Measurements from ENCODE around the gene PVALEF.

The PVALEF gene

DNA sequence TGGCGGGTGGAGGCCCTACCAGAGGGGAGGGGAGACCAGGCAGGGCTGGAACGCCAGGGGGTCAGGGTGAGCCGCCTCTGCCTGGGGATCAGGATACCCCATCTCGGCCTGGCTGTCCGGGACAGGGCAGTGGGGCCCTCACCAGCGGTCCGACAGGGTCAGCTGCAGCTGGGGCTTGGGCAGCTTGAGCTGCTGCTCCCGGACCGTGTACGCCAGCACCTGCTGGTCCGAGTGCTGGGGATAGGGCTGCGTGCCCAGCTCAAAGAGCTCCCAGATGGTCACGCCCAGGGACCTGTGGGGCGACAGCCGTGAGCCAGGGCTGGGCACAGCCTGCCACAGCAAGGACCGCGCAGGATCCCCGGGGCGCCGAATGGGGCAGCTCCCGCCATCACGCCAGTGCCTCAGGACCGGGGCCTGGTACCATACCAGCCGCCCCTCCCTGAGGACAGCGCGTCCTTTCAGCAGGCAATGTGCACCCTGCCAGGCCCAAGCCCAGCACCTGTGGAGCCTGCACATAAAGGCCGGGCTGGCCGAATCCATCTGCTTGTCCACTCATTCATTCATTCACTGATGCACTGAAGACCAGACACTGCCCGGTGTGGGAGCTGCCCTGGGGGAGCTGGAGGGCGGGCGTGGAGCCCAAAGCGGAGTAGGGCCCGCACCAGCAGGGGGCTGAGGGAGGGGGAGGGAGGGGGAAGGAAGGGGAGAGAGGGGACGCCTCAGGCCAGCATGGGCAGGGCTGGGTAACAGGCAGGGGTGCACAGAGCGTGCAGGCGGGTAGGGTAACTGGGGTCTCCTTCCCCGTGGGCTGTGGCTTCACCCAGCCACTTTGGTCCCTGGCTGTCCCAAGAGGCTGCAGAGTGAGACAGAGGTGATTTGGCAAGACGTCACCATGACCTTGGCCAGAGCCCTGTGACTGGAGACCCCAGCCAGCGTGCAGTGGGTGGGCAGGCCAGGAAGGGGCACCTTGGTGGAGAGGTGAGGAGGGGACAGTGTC is 42.0 kb upstream of the PVALEF start:
- Histone ChIP-seq H2AK5ac (ENCODE audit: low read depth, low read length) (peak overlapping the region; percentile 95), H2BK5ac (ENCODE audit: low read length) (no peak overlapping the region), H3K79me1 (ENCODE audit: low read depth, low read length) (peaks cover 5% of the 10 kb centered on the region), H3K4ac (ENCODE audit: low read length) (no peak overlapping the region), H4K91ac (ENCODE audit: low read depth, low read length, poor library complexity) (no peak overlapping the region), H3K9ac (ENCODE audit: low read depth, low read length, poor library complexity) (peak overlapping the region; percentile 70), H3K9me3 (replicated peaks in 1 of 2; ENCODE audit: control insufficient read depth in 2 of 2, insufficient read depth in 1 of 2, low read depth in 1 of 2, low read length in 2 of 2) (no peaks in the 10 kb centered on the region), H3K14ac (ENCODE audit: low read length) (peak overlapping the region; percentile 82), H2BK120ac (ENCODE audit: low read depth, low read length) (no peak overlapping the region), H3K4me2 (ENCODE audit: insufficient read depth, low read length, poor library complexity, severe bottlenecking) (no peak overlapping the region), H3K18ac (ENCODE audit: low read length) (peak overlapping the region; percentile 17), H4K8ac (ENCODE audit: low read depth, low read length) (no peak overlapping the region), H3K36me3 (replicated peaks in 1 of 2; ENCODE audit: control insufficient read depth in 2 of 2, insufficient read depth in 2 of 2, low read length in 2 of 2) (no peaks in the 10 kb centered on the region), H3K4me3 (ENCODE audit: low read length in 2 of 2) (no peak overlapping the region), H3K27me3 (ENCODE audit: control insufficient read depth in 3 of 3, insufficient read depth in 3 of 3, low read depth in 1 of 3, low read length in 3 of 3) (peaks cover 0 to 25% (median 0%) of the 10 kb centered on the region in 3 experiments), H2BK15ac (ENCODE audit: low read length) (peak overlapping the region; percentile 26), H2BK12ac (ENCODE audit: low read length) (no peak overlapping the region), H3K4me1 (ENCODE audit: control insufficient read depth in 2 of 2, insufficient read depth in 1 of 2, low read depth in 1 of 2, low read length in 2 of 2) (peaks cover 7 to 8% of the 10 kb centered on the region in 2 donors), H3K27ac (replicated peaks; ENCODE audit: low read length) (no peak overlapping the region), H3K23ac (ENCODE audit: low read depth, low read length, poor library complexity) (peak overlapping the region; percentile 65), H2AFZ (ENCODE audit: low read length) (no peak overlapping the region)
- no CpG with 5 or more reads among the region's 39 CpGs for WGBS, 2 donors (ENCODE audit: extremely low coverage in 2 of 2, insufficient read length in 2 of 2, insufficient replicate concordance in 1 of 2)
- DNase-seq (ENCODE audit: low spot score), result no peak

DNA sequence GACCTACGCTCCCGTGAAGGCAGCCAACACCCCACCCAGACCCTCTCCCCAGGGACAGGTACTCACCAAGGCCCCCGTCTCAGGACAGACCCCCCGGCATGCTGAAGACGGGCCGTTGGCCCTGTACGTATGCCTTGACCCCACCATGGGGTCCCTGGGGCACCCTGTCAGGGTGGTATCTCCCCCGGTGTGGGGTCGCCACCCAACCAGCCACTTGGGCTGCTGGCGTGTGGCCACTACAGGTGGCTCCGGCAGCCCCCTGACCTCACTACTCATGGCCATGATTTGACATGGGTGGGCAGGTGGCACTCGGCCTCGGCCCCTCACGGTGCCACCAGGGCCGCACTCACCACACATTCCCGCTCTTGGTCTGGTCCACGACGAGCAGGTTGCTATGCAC is 40.9 kb upstream of the PVALEF start:
- no peaks in the 10 kb centered on the region for H3K9me3 ChIP-seq (replicated peaks in 1 of 2; ENCODE audit: control insufficient read depth in 2 of 2, insufficient read depth in 1 of 2, low read depth in 1 of 2, low read length in 2 of 2)
- H3K9ac ChIP-seq (ENCODE audit: low read depth, low read length, poor library complexity), result no peak overlapping the region
- peaks cover 4 to 11% of the 10 kb centered on the region in 2 donors for H3K4me1 ChIP-seq (ENCODE audit: control insufficient read depth in 2 of 2, insufficient read depth in 1 of 2, low read depth in 1 of 2, low read length in 2 of 2)
- WGBS, 2 donors (ENCODE audit: extremely low coverage in 2 of 2, insufficient read length in 2 of 2, insufficient replicate concordance in 1 of 2), result no CpG with 5 or more reads among the region's 18 CpGs
- no peak overlapping the region for H3K4me3 ChIP-seq (ENCODE audit: low read length in 2 of 2)
- no peak overlapping the region for H2AK5ac ChIP-seq (ENCODE audit: low read depth, low read length)
- H4K8ac ChIP-seq (ENCODE audit: low read depth, low read length), result no peak overlapping the region
- H2BK5ac ChIP-seq (ENCODE audit: low read length), result no peak overlapping the region
- H3K27me3 ChIP-seq (ENCODE audit: control insufficient read depth in 3 of 3, insufficient read depth in 3 of 3, low read depth in 1 of 3, low read length in 3 of 3), result peaks cover 0 to 23% (median 0%) of the 10 kb centered on the region in 3 experiments
- no peak overlapping the region for H2BK120ac ChIP-seq (ENCODE audit: low read depth, low read length)
- H3K18ac ChIP-seq (ENCODE audit: low read length), result no peak overlapping the region
- H3K27ac ChIP-seq (replicated peaks; ENCODE audit: low read length), result no peak overlapping the region
- peaks cover 5% of the 10 kb centered on the region for H3K79me1 ChIP-seq (ENCODE audit: low read depth, low read length)
- no peak overlapping the region for H4K91ac ChIP-seq (ENCODE audit: low read depth, low read length, poor library complexity)
- no peak overlapping the region for H2BK15ac ChIP-seq (ENCODE audit: low read length)
- no peak overlapping the region for H3K4me2 ChIP-seq (ENCODE audit: insufficient read depth, low read length, poor library complexity, severe bottlenecking)
- H3K4ac ChIP-seq (ENCODE audit: low read length), result no peak overlapping the region
- no peaks in the 10 kb centered on the region for H3K36me3 ChIP-seq (replicated peaks in 1 of 2; ENCODE audit: control insufficient read depth in 2 of 2, insufficient read depth in 2 of 2, low read length in 2 of 2)
- no peak for DNase-seq (ENCODE audit: low spot score)
- H3K23ac ChIP-seq (ENCODE audit: low read depth, low read length, poor library complexity), result peak overlapping the region; percentile 73
- no peak overlapping the region for H2BK12ac ChIP-seq (ENCODE audit: low read length)
- no peak overlapping the region for H2AFZ ChIP-seq (ENCODE audit: low read length)
- no peak overlapping the region for H3K14ac ChIP-seq (ENCODE audit: low read length)

- H2BK15ac ChIP-seq (ENCODE audit: low read length), result no peak overlapping the region
- no peak overlapping the region for H3K9ac ChIP-seq (ENCODE audit: low read depth, low read length, poor library complexity)
- no CpG with 5 or more reads among the region's 14 CpGs for WGBS, 2 donors (ENCODE audit: extremely low coverage in 2 of 2, insufficient read length in 2 of 2, insufficient replicate concordance in 1 of 2)
- no peak overlapping the region for H2BK120ac ChIP-seq (ENCODE audit: low read depth, low read length)
- no peak overlapping the region for H3K4me3 ChIP-seq (ENCODE audit: low read length in 2 of 2)
- no peak overlapping the region for H3K18ac ChIP-seq (ENCODE audit: low read length)
- H3K27ac ChIP-seq (replicated peaks; ENCODE audit: low read length), result no peak overlapping the region
- H3K4me1 ChIP-seq (ENCODE audit: control insufficient read depth in 2 of 2, insufficient read depth in 1 of 2, low read depth in 1 of 2, low read length in 2 of 2), result peaks cover 16 to 23% of the 10 kb centered on the region in 2 donors
- DNase-seq (ENCODE audit: low spot score), result no peak
- H3K27me3 ChIP-seq (ENCODE audit: control insufficient read depth in 3 of 3, insufficient read depth in 3 of 3, low read depth in 1 of 3, low read length in 3 of 3), result peaks cover 0 to 23% (median 0%) of the 10 kb centered on the region in 3 experiments
- H3K79me1 ChIP-seq (ENCODE audit: low read depth, low read length), result peaks cover 5% of the 10 kb centered on the region
- H3K23ac ChIP-seq (ENCODE audit: low read depth, low read length, poor library complexity), result no peak overlapping the region
- H3K4ac ChIP-seq (ENCODE audit: low read length), result no peak overlapping the region
- no peak overlapping the region for H4K91ac ChIP-seq (ENCODE audit: low read depth, low read length, poor library complexity)
- peak overlapping the region; percentile 46 for H2AK5ac ChIP-seq (ENCODE audit: low read depth, low read length)
- peak overlapping the region; percentile 39 for H2BK5ac ChIP-seq (ENCODE audit: low read length)
- no peak overlapping the region for H4K8ac ChIP-seq (ENCODE audit: low read depth, low read length)
- no peak overlapping the region for H2AFZ ChIP-seq (ENCODE audit: low read length)
- H3K14ac ChIP-seq (ENCODE audit: low read length), result peak overlapping the region; percentile 21
- H2BK12ac ChIP-seq (ENCODE audit: low read length), result no peak overlapping the region
- no peaks in the 10 kb centered on the region for H3K36me3 ChIP-seq (replicated peaks in 1 of 2; ENCODE audit: control insufficient read depth in 2 of 2, insufficient read depth in 2 of 2, low read length in 2 of 2)
- no peak overlapping the region for H3K4me2 ChIP-seq (ENCODE audit: insufficient read depth, low read length, poor library complexity, severe bottlenecking)
- H3K9me3 ChIP-seq (replicated peaks in 1 of 2; ENCODE audit: control insufficient read depth in 2 of 2, insufficient read depth in 1 of 2, low read depth in 1 of 2, low read length in 2 of 2), result no peaks in the 10 kb centered on the region
Measured at GRCh38 chr17:81125573-81126081, 39.7 kb upstream of the PVALEF start.
